Lower leg skin (tissue), 4 donors: Measurements from ENCODE around the gene PDZD11. TPM values are rescaled to one million over a fixed set of nuclear protein-coding genes. Genes with fewer than 3 reads are reported as not detected.
"Not testable (repeated sequence)": the region's sequence is repeated elsewhere in the genome, so short reads cannot be mapped to it uniquely, and the experiment has no call there.

Source experiments
- DNase-seq, 2 donors: peaks; one replicate each; pipeline ENCODE4 v3.0.0-alpha.2; 2019; ENCODE audit warnings: low spot score in 2 of 2
- H3K4me3 ChIP-seq: fragments of 200-600 bp; sonication (generic); 2 replicates; pipeline ENCODE4 v1.5.1; 2017; ENCODE audit warnings: mild to moderate bottlenecking, low read depth; ENCODE audit not compliant: poor library complexity, severe bottlenecking
- POLR2A ChIP-seq, 2 donors: fragments of 450-650 bp; IDR thresholded peaks; one replicate each; pipeline ENCODE4 v1.6.1; 2016 to 2017; ENCODE audit warnings: antibody characterized with exemption in 2 of 2, mild to moderate bottlenecking in 1 of 2, moderate library complexity in 1 of 2
- WGBS, 2 donors: methylation state at CpG; one replicate each; pipeline ENCODE4 v1.1.5; 2018; 5-methylcytosine and 5-hydroxymethylcytosine counted together
- intact Hi-C: fragments of 100-400 bp; cut with DNase I; formaldehyde crosslinking; loops from one replicate; pipeline ENCODE4 v1.15.0; 2023; ENCODE audit warnings: low total_unique reads
- total RNA-seq, 4 donors: library from RNA; depleted of rRNA; stranded (reverse); fragments of >200 nt; gene quantifications; one replicate each; pipeline ENCODE4 v1.1.0, GENCODE V29; 2016
- TF ChIP-seq, protein P1 (sequence below), 3 donors: fragments of 450-650 bp; IDR thresholded peaks; one replicate each; pipeline ENCODE4 v1.5.1; 2016; ENCODE audit warnings: antibody characterized with exemption in 3 of 3, mild to moderate bottlenecking in 3 of 3, moderate library complexity in 2 of 3

The PDZD11 gene
- total RNA-seq, 4 donors from 2014 or later = 19.9 to 35.3 (median 33.2) TPM

DNA sequence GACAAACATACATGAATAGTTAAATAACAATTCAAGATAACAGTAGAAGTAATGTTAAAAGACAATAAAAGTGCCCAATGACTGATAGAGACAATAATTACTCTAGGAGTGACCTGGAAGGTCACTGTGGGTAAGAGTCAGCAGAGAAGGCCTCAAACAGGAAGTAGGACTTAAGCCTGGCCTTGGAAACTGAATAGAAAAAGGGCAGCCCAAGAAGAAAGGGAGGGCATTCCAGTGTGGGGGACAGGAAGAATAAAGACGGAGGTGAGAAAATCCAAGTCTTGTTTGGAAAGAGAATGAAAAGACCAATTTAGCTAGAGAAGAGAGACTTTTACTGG lies 35.7 kb downstream of the PDZD11 start:
- intact Hi-C loops = no loop called here
- no peak for DNase-seq
- 74 to 79% methylated on average over 1 of the region's 1 CpG for WGBS, 2 donors

DNA sequence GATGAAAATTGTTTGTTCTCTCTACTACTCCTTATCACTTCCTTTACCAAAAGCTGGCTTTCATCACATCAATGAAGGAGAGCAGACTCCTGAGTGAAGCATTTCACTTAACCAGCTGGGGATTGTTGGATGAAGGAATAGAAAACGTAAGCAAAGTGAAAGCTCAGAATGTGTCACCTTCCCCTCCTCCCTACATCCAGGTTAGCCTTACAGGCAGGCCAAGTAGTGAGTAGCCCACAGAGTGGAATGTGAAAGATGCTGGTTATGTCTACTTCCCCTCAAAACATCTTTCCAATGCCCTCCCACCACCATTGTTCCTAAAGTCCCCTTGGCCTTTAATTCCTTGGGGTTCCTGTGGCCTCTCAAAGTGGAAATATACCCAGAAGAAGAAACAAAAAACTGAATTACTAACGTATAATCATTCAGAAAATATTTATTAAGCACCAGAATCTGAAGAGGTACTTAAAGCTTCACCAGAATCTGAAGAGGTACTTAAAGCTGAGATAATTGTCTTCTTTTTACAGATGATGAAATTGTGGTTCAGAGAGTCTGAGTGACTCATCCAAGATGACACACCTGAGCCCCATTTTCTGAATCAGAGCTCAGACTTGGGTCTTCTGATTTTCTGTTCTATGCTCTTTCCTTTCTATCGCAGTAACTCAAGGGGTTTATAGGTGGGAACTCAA lies 36.2 kb downstream of the PDZD11 start:
- H3K4me3 ChIP-seq = no peak overlapping the region
- DNase-seq = no peak
- TF ChIP-seq, protein P1, sequence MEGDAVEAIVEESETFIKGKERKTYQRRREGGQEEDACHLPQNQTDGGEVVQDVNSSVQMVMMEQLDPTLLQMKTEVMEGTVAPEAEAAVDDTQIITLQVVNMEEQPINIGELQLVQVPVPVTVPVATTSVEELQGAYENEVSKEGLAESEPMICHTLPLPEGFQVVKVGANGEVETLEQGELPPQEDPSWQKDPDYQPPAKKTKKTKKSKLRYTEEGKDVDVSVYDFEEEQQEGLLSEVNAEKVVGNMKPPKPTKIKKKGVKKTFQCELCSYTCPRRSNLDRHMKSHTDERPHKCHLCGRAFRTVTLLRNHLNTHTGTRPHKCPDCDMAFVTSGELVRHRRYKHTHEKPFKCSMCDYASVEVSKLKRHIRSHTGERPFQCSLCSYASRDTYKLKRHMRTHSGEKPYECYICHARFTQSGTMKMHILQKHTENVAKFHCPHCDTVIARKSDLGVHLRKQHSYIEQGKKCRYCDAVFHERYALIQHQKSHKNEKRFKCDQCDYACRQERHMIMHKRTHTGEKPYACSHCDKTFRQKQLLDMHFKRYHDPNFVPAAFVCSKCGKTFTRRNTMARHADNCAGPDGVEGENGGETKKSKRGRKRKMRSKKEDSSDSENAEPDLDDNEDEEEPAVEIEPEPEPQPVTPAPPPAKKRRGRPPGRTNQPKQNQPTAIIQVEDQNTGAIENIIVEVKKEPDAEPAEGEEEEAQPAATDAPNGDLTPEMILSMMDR (IDR thresholded peaks at IDR 0.05) = no peak
- no peak for TF ChIP-seq POLR2A (IDR thresholded peaks at IDR 0.05)
- WGBS, 2 donors = 70 to 81% methylated on average over 3 of the region's 3 CpGs
- intact Hi-C loops = no loop called here

More for the DNA sequence above, 35.7 kb downstream of the PDZD11 start:
- H3K4me3 ChIP-seq = no peak overlapping the region
- TF ChIP-seq POLR2A (IDR thresholded peaks at IDR 0.05) = no peak

DNA sequence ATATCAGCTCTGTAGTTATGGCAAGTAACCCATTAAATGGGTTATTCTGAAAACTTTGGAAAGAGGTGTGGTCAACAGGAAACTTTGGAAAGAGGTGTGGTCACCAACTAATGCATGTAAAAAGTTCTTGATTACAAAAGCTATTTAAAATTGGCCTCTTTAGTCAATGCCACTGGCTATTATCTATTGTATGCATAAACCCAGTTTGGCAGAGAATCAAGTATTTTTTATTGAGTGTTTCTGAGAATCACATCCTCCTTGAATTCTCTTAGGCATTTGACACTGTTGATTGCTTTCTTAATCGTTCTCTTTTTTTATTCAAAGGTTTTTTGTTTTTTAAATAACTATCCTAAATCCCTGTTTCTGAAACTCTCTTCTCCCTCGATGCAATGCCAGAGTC lies 37.2 kb downstream of the PDZD11 start:
- H3K4me3 ChIP-seq = no peak overlapping the region
- WGBS, 2 donors = 47 to 68% methylated on average over 2 of the region's 2 CpGs
- no peak for DNase-seq
- intact Hi-C loops = no loop called here
- TF ChIP-seq POLR2A (IDR thresholded peaks at IDR 0.05) = no peak
- TF ChIP-seq, protein P1 (IDR thresholded peaks at IDR 0.05) = no peak

DNA sequence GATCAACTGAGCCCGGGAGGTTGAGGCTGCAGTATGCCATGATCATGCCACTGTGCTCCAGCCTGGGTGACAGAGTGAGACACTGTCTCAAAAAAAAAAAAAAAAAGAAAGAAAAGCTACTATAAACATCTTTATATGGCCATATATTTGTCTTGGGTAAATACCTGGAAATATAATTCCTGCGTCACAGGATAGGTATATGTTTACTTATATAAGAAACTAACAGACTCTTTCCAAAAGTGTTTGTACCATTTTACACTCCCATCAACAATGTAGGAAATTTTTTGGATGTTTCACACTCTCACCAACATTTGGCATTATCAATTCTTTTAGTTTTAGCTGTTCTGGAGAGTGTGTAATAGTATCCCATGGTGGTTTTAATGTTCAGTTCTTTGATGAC lies 42.5 kb downstream of the PDZD11 start:
- H3K4me3 ChIP-seq = no peak overlapping the region
- DNase-seq = no peak
- no peak for TF ChIP-seq POLR2A (IDR thresholded peaks at IDR 0.05)
- TF ChIP-seq, protein P1 (IDR thresholded peaks at IDR 0.05) = no peak
- WGBS, 2 donors = 85 to 100% methylated on average over 2 of the region's 2 CpGs
- intact Hi-C loops = no loop called here

DNA sequence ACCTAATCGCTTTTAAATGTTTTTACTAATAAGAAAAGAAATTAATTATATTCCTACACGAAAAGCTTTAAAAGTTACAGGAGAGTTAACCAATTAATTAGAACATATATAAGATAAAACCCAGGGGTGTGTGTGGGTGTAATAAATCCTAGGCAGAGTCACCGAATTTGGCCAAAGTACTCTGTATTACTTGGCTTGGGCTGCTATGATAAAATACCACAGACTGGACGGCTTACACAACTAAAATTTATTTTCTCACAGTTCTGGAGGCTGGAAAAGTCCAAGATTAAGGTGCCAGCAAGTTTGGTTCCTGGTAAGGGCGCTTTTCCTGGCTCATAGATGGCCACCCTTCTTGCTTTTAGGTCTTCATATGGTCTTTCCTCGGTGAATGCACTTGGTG lies 44.8 kb downstream of the PDZD11 start:
- intact Hi-C loops = no loop called here
- 75 to 82% methylated on average over 6 of the region's 6 CpGs for WGBS, 2 donors
- no peak for DNase-seq
- TF ChIP-seq, protein P1 (IDR thresholded peaks at IDR 0.05) = no peak
- no peak for TF ChIP-seq POLR2A (IDR thresholded peaks at IDR 0.05)
- H3K4me3 ChIP-seq = no peak overlapping the region

DNA sequence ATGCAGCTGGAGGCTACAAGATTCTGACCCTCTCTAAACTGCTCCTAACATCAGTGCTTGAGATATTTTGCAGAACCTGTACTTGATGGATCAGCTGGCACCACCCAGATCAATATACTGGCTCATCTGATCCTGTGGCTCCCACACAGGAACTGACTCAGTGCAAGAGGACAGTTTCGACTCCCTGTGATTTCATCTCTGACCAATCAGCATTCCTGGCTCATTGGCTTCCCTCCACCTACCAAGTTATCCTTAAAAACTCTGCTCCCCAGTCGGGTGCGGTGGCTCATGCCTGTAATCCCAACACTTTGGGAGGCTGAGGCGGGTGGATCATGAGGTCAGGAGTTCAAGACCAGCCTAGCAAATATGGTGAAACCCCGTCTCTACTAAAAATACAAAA lies 46.1 kb downstream of the PDZD11 start:
- 70 to 71% methylated on average over 5 of the region's 5 CpGs for WGBS, 2 donors
- intact Hi-C loops, H3K4me3 ChIP-seq, DNase-seq: not testable (repeated sequence)

DNA sequence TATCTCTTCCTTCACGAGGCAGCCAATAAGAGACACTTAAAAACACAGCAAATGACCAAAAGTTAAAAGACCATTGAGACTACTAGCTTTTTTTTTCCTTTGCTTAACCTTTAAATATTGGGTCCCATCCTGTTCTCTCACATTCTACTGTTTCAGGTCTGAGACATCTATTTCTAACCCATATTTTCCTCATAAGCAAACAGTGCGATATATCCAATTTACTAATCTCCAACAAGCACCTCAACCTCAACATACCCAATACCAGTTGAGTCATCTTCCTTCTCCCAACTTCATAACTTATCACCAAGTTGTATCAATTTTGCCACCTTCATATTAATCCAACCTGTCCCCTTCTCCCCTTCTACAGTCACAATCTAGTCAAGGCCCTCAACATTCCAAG lies 48.2 kb downstream of the PDZD11 start:
- 82 to 94% methylated on average over 2 of the region's 2 CpGs for WGBS, 2 donors

More for the DNA sequence above, 48.2 kb downstream of the PDZD11 start:
- no peak for TF ChIP-seq POLR2A (IDR thresholded peaks at IDR 0.05)
- TF ChIP-seq, protein P1 (IDR thresholded peaks at IDR 0.05) = no peak
- no peak overlapping the region for H3K4me3 ChIP-seq
- intact Hi-C loops = no loop called here
- no peak for DNase-seq
